Dermis lymphatic vessel endothelial cell (primary cell): ENCODE results near the gene FBXL7. TPM values are rescaled to one million over a fixed set of nuclear protein-coding genes. Genes with fewer than 3 reads are reported as not detected.

Experiments used
- total RNA-seq: library from RNA; depleted of rRNA; stranded (reverse); fragments of >200 nt; gene quantifications from 2 replicates; pipeline ENCODE4 v1.2.1, GENCODE V29; 2014

The FBXL7 gene
- total RNA-seq, result 10.4 and 14.7 TPM in 2 replicates

DNA sequence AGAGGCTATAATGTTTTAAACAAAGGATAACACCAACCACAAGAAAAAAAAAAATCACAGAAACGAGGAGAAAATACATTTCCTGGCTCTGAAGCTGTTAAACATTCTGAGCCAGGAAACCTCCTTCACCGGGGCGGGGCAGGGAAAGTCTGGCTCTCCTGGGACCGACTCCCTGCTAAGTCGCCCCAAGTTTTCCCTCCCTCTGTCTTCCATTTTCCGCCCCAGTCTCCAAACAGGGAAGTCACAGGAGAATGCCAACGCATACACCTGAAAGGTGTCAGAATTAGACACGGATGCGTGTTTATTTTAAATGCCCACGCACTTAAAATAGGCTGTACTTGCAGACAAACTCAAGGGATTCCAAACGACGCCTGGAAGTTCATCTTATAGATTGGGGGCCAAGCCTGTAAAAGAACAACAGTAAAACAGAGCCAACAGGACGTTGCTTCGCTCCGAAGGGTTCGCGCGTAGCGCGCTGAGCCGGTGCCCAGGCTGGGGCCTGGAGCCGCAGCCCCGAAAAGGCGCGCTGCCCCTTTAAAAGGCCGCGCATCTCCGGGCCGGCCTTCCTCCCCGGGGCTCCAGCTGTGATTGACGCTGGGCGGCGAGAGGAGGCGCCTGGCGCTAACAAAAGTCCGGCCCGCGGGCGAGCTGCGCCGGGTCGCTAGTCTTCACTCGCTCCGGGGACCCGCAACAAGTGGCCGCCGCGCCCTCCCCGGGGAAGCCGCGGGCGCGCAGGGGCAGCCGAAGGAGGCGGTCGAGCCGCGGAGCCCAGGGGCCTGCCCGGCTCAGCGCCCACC lies at the start of gene FBXL7:
Gene FBXL7 (plus strand): TSS at position 653 of the 797 bp plus-strand sequence.

